Measurements from ENCODE around the gene A1CF.
"Not testable (repeated sequence)": the region's sequence is repeated elsewhere in the genome, so short reads cannot be mapped to it uniquely, and the experiment has no call there.

- TF ChIP-seq EZH2 (IDR thresholded peaks at IDR 0.05; ENCODE audit: low read length); CTCF (optimal IDR thresholded peaks at IDR 0.05 in 1 of 3, IDR thresholded peaks at IDR 0.05 in 1 of 3, conservative IDR thresholded peaks at IDR 0.05 in 1 of 3; ENCODE audit: extremely low read depth in 1 of 3, insufficient read depth in 2 of 3, low read length in 3 of 3): not testable (repeated sequence)
These were observed 97.5 kb downstream of the A1CF start for GRCh38 chr10:50787962-50788361.
